HepG2 (cell line): ENCODE measurements around the gene ZGRF1. TPM values are rescaled to one million over a fixed set of nuclear protein-coding genes. Genes with fewer than 3 reads are reported as not detected.

ENCODE experiments used
- ATAC-seq: fragments of 200-7000 bp; cut with Tn5 transposase; 3 replicates; pipeline ENCODE4 v1.9.1; 2020; ENCODE audit warnings: mild to moderate bottlenecking, moderate library complexity
- BruUV-seq: library from RNA; stranded (reverse); fragments of 400-500 nt; replicated peaks from 2 replicates; lab custom pipeline; 2021; lab: Mats Ljungman, UMichigan
- CTCF ChIA-PET: fragments of 300-600 bp; formaldehyde crosslinking; extraction: SDS; loops from one replicate; lab custom pipeline; 2021; ENCODE audit warnings: low total read pairs, inconsistent platforms, low intra/inter-chr PET ratio; lab: Yijun Ruan, JAX
- POLR2A ChIA-PET: fragments of 350-600 bp; sonication (Branson Sonifier 250); formaldehyde crosslinking; loops from one replicate; lab custom pipeline; 2020; ENCODE audit warnings: antibody characterized with exemption, inconsistent platforms; lab: Yijun Ruan, JAX
- DNase-seq: peaks from one replicate; pipeline ENCODE4 v3.0.0-alpha.2; 2015; ENCODE audit warnings: low spot score
- FAIRE-seq: peaks from 3 replicates; lab custom pipeline; 2011; peaks lifted over from hg19 to GRCh38; lab: Jason Lieb, UNC
- H2AFZ ChIP-seq: one replicate; pipeline ENCODE4 v1.6.1; 2011; ENCODE audit warnings: low read length, inconsistent platforms
- H3K27ac ChIP-seq: fragments of 300-600 bp; 3 replicates; pipeline ENCODE4 v1.8.0; 2011; ENCODE audit warnings: mixed run types, mild to moderate bottlenecking, mixed read lengths, low read length, inconsistent platforms; ENCODE audit not compliant: insufficient read depth; ENCODE audit errors: extremely low read length
- H3K27me3 ChIP-seq, 2 experiments: fragments of 200-600 bp in 1 of 2; 2 replicates in 1 of 2; 3 replicates in 1 of 2; pipeline versions ENCODE4 v1.6.0 to v1.8.0; 2011; ENCODE audit warnings: low read length in 2 of 2, mild to moderate bottlenecking in 2 of 2, moderate library complexity in 2 of 2, inconsistent platforms in 1 of 2; ENCODE audit not compliant: insufficient read depth in 2 of 2, control insufficient read depth in 1 of 2
- H3K36me3 ChIP-seq, 2 experiments: fragments of 200-600 bp in 1 of 2; replicated peaks in 1 of 2; 2 replicates in 1 of 2; 3 replicates in 1 of 2; pipeline versions ENCODE4 v1.5.1 to v1.8.0; 2011; ENCODE audit warnings: low read length in 2 of 2, inconsistent platforms in 1 of 2; ENCODE audit not compliant: insufficient read depth in 2 of 2, control insufficient read depth in 1 of 2
- H3K4me1 ChIP-seq: 2 replicates; pipeline ENCODE4 v1.5.1; 2012; ENCODE audit warnings: low read length, inconsistent platforms; ENCODE audit not compliant: insufficient read depth
- H3K4me2 ChIP-seq: 2 replicates; pipeline ENCODE4 v1.6.0; 2011; ENCODE audit warnings: low read depth, low read length, inconsistent platforms
- H3K4me3 ChIP-seq, 3 experiments: fragments of 200-600 bp in 1 of 3; sonication (generic), shearing (Covaris generic) in 1 of 3; replicated peaks in 1 of 3; 2 replicates each; pipeline ENCODE4 v1.5.1; 2011 to 2016; ENCODE audit warnings: low read length in 3 of 3, inconsistent platforms in 2 of 3, low read depth in 2 of 3, mild to moderate bottlenecking in 2 of 3, control low read depth in 1 of 3, mixed read lengths in 1 of 3; ENCODE audit not compliant: insufficient read depth in 1 of 3
- H3K79me2 ChIP-seq: one replicate; pipeline ENCODE4 v1.6.1; 2011; ENCODE audit warnings: low read length, inconsistent platforms; ENCODE audit not compliant: insufficient read depth
- H3K9ac ChIP-seq: 2 replicates; pipeline ENCODE4 v1.6.0; 2011; ENCODE audit warnings: mild to moderate bottlenecking, low read depth, low read length, inconsistent platforms; ENCODE audit not compliant: insufficient read depth
- H3K9me3 ChIP-seq: 2 replicates; pipeline ENCODE4 v1.5.1; 2012; ENCODE audit warnings: mild to moderate bottlenecking, low read length
- H4K20me1 ChIP-seq: 2 replicates; pipeline ENCODE4 v1.6.0; 2011; ENCODE audit warnings: inconsistent platforms, mild to moderate bottlenecking, low read length, moderate library complexity; ENCODE audit not compliant: insufficient read depth
- CEBPG ChIP-seq: IDR thresholded peaks from 2 replicates; pipeline ENCODE4 v1.6.1; 2016
- CHD2 ChIP-seq: IDR thresholded peaks from 2 replicates; pipeline ENCODE4 v1.6.1; 2011; ENCODE audit warnings: low read depth, low read length, improper control_type of control experiment
- EZH2 ChIP-seq: conservative IDR thresholded peaks from 2 replicates; pipeline ENCODE4 v1.6.1; 2012; ENCODE audit warnings: mild to moderate bottlenecking, low read depth, low read length, moderate library complexity
- IKZF1 ChIP-seq: fragments of 450-650 bp; IDR thresholded peaks from 2 replicates; pipeline ENCODE4 v1.7.1; 2016
- NFATC3 ChIP-seq: sonication (generic); formaldehyde crosslinking; IDR thresholded peaks from 2 replicates; pipeline ENCODE4 v1.5.1; 2020; ENCODE audit warnings: mild to moderate bottlenecking, missing genetic modification reagents
- NFIB ChIP-seq: sonication (generic); formaldehyde crosslinking; IDR thresholded peaks from 2 replicates; pipeline ENCODE4 v1.9.0; 2021; ENCODE audit warnings: missing genetic modification reagents, mild to moderate bottlenecking, borderline replicate concordance
- PPARG ChIP-seq: conservative IDR thresholded peaks from 2 replicates; pipeline ENCODE4 v1.6.1; 2016; ENCODE audit warnings: missing biosample characterization, missing genetic modification reagents
- SALL1 ChIP-seq: sonication (generic); formaldehyde crosslinking; IDR thresholded peaks from 2 replicates; pipeline ENCODE4 v1.8.0; 2022; ENCODE audit warnings: mild to moderate bottlenecking, missing genetic modification reagents
- SP4 ChIP-seq: sonication (generic); formaldehyde crosslinking; IDR thresholded peaks from 2 replicates; pipeline ENCODE4 v1.8.1; 2023; ENCODE audit warnings: mild to moderate bottlenecking, missing genetic modification reagents
- SSRP1 ChIP-seq: IDR thresholded peaks from 2 replicates; pipeline ENCODE4 v1.6.1; 2016; ENCODE audit warnings: control low read depth
- TAF1 ChIP-seq: sonication (generic); formaldehyde crosslinking; IDR thresholded peaks from 2 replicates; pipeline ENCODE4 v1.4.0; 2020; ENCODE audit warnings: missing genetic modification reagents
- TGIF2 ChIP-seq: IDR thresholded peaks from 2 replicates; pipeline ENCODE4 v1.6.1; 2016; ENCODE audit warnings: control low read depth, missing compliant biosample characterization
- YY1 ChIP-seq: IDR thresholded peaks from 2 replicates; pipeline ENCODE4 v1.6.1; 2011; ENCODE audit warnings: low read length, low read depth, moderate library complexity, mild to moderate bottlenecking; ENCODE audit not compliant: insufficient read depth, insufficient replicate concordance
- ZNF10 ChIP-seq: sonication (generic); formaldehyde crosslinking; IDR thresholded peaks from 2 replicates; pipeline ENCODE4 v1.4.0; 2020; ENCODE audit warnings: mild to moderate bottlenecking, low read depth, missing genetic modification reagents, borderline replicate concordance
- ZSCAN12 ChIP-seq: sonication (generic); formaldehyde crosslinking; IDR thresholded peaks from 2 replicates; pipeline ENCODE4 v1.9.0; 2021; ENCODE audit warnings: mild to moderate bottlenecking, missing genetic modification reagents
- WGBS: methylation state at CpG from one replicate; pipeline ENCODE4 v1.1.6; 2017; ENCODE audit warnings: low lambda C conversion rate; 5-methylcytosine and 5-hydroxymethylcytosine counted together
- in situ Hi-C: cut with HindIII; loops from 2 replicates; pipeline ENCODE4 v1.10.0; 2017; ENCODE audit warnings: low pct_unique_long_range_greater_than_20kb; ENCODE audit not compliant: extremely low pct_ligation_motif_present
- intact Hi-C: fragments of 100-400 bp; cut with micrococcal nuclease; formaldehyde crosslinking; loops from one replicate; pipeline ENCODE4 v1.10.0; 2022; ENCODE audit not compliant: unreplicated experiment
- polyA plus RNA-seq, 8 experiments: library from polyadenylated mRNA; depleted of rRNA in 3 of 8; stranded (reverse) in 7 of 8; unstranded in 1 of 8; fragments of >200 nt; fragmentation: Illumina TruSeq in 4 of 8; extraction: Trizol in 4 of 8; gene quantifications; 2 replicates each; pipeline versions ENCODE4 v1.2.1 to v1.2.3, GENCODE V29; 2011 to 2016; ENCODE audit warnings: low read depth in 4 of 8, missing spikeins in 1 of 8, mixed read lengths in 1 of 8; ENCODE audit not compliant: insufficient read depth in 1 of 8
- total RNA-seq, 5 experiments: library from RNA; depleted of rRNA; stranded (reverse); fragments of >200 nt; fragmentation: Illumina TruSeq; extraction: Trizol; gene quantifications; 2 replicates each; pipeline ENCODE4 v1.2.3, GENCODE V29; 2016; ENCODE audit warnings: low read depth in 1 of 5

Gene ZGRF1
- total and polyA plus RNA-seq, 2 of the 13 experiments (the other 11 are each of a cell fraction or from before 2014, with no cell fraction given), result 8.6 to 15.9 TPM

DNA sequence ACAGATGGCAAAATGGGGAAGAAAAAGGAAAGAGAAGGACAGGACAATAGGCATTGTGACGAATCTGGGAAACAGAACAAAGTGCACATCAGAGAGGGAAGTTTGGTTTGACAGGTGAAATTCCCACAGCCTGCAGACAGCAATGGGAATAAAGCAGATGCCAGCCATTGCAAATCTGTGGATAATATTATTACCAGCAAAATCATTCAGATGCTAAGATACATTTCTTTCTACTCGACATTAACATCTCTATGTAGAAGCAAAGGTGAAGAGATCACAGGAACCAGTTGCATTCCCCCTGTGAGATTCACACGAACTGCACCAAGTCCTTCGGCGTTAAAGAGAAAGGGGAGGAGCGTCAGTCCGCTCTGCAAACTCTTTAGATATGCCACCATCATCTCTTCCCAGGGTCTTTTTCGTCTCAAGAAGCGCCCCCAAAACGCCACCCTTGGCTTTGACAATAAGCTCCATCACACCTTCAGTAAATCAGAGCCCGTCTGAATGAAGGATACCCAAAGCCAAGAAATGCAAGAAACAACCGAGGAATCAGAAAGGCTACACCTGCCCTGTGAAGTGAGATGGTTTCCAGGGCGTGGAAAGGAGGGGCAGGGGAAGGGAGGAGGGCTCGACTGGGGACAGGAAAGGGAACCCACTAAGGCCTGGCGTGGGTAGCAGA is 122.6 kb downstream of the ZGRF1 start:
- BruUV-seq, result no TSS peak
- no peaks in the 10 kb centered on the region for H3K79me2 ChIP-seq
- H3K9me3 ChIP-seq, result no peaks in the 10 kb centered on the region
- ATAC-seq (no peak), DNase-seq (no peak), FAIRE-seq (no peak)
- no peak overlapping the region for H3K27ac ChIP-seq
- H2AFZ ChIP-seq, result no peak overlapping the region
- 3% methylated on average over 15 of the region's 15 CpGs for WGBS
- no peak overlapping the region for H3K9ac ChIP-seq
- peaks cover 6 to 76% of the 10 kb centered on the region in 2 experiments; a peak in 4 of 5 replicates for H3K27me3 ChIP-seq
- no peaks in the 10 kb centered on the region for H4K20me1 ChIP-seq
- intact Hi-C loops, result loop anchor here (10.0 kb wide), 1 partner anchor 109 kb away; no protein-coding TSS in a partner anchor
- ChIA-PET POLR2A (no interaction called here), CTCF (no interaction called here)
- H3K4me3 ChIP-seq, result no peak overlapping the region; a peak in 1 of 6 replicates
- TF ChIP-seq YY1 (no peak), NFATC3 (CRISPR knock-in tag) (no peak), CHD2 (no peak), EZH2 (peak; percentile 27; the same call in 1 of the 2 replicates)
- in situ Hi-C loops, result no loop called here
- H3K4me2 ChIP-seq, result peak overlapping the region; percentile 90; the same call in 1 of the 2 replicates
- H3K4me1 ChIP-seq, result peaks cover 14% of the 10 kb centered on the region; the same call in 1 of the 2 replicates
- H3K36me3 ChIP-seq, result no peaks in the 10 kb centered on the region

DNA sequence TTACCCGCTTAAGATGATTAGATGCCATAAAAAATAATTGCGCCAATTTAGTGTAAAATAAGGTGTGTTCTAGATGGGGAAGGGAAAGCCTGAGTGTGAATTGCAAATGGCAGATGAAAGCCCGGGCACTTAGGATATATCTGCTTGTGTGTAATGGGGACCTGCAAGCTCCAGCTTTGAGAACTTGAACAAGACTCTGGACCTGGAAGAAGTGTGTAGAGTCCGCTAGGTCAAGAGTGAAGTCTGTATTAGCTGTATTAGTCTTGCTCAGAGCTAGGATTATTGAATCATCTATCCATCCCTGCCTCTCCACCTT is 124.9 kb downstream of the ZGRF1 start:
- in situ Hi-C loops (no loop called here), intact Hi-C loops (loop anchor here (10.0 kb wide), 1 partner anchor 107 kb away; no protein-coding TSS in a partner anchor)
- Histone ChIP-seq H3K4me2 (no peak overlapping the region), H2AFZ (no peak overlapping the region), H3K4me3 (no peak overlapping the region), H3K4me1 (peaks cover 14% of the 10 kb centered on the region; the same call in 1 of the 2 replicates), H3K9ac (no peak overlapping the region), H3K27ac (no peak overlapping the region), H4K20me1 (no peaks in the 10 kb centered on the region), H3K27me3 (peaks cover 6 to 64% of the 10 kb centered on the region in 2 experiments; a peak in 4 of 5 replicates), H3K9me3 (no peaks in the 10 kb centered on the region), H3K79me2 (no peaks in the 10 kb centered on the region), H3K36me3 (no peaks in the 10 kb centered on the region)
- ChIA-PET POLR2A (no interaction called here), CTCF (no interaction called here)
- BruUV-seq, result no TSS peak
- FAIRE-seq, result no peak
- TF ChIP-seq SSRP1 (CRISPR knock-in tag) (no peak), SP4 (no peak), CEBPG (CRISPR knock-in tag) (no peak), NFIB (CRISPR knock-in tag) (no peak), SALL1 (CRISPR knock-in tag) (no peak), TAF1 (CRISPR knock-in tag) (no peak), TGIF2 (CRISPR knock-in tag) (no peak), ZNF10 (no peak), PPARG (CRISPR knock-in tag) (no peak), ZSCAN12 (CRISPR knock-in tag) (no peak), IKZF1 (no peak)
- ATAC-seq, result no peak
- no peak for DNase-seq
- WGBS, result 24% methylated on average over 4 of the region's 4 CpGs
